IMR-90 (cell line): ENCODE data around the gene ITGAX. TPM values are rescaled to one million over a fixed set of nuclear protein-coding genes. Genes with fewer than 3 reads are reported as not detected.

Source experiments
- ATAC-seq: fragments of 200-7000 bp; cut with Tn5 transposase; 2 replicates; pipeline ENCODE4 v1.9.1; 2020; ENCODE audit warnings: low read depth, mild to moderate bottlenecking, moderate library complexity
- BruUV-seq: library from RNA; stranded (reverse); fragments of 400-500 nt; replicated peaks from 2 replicates; lab custom pipeline; 2021; lab: Mats Ljungman, UMichigan
- CTCF ChIA-PET: fragments of 300-600 bp; formaldehyde crosslinking; extraction: SDS; loops from one replicate; lab custom pipeline; 2021; ENCODE audit warnings: antibody characterized with exemption; lab: Yijun Ruan, JAX
- POLR2A ChIA-PET: fragments of 300-600 bp; sonication (Branson Sonifier 250); formaldehyde crosslinking; loops from one replicate; lab custom pipeline; 2022; ENCODE audit warnings: antibody characterized with exemption; ENCODE audit not compliant: unreplicated experiment; lab: Charles Lee
- DNase-seq: peaks from one replicate; pipeline ENCODE4 v3.0.0; 2013
- H2AFZ ChIP-seq: replicated peaks from 2 replicates; pipeline ENCODE3; 2013; ENCODE audit warnings: low read length, mild to moderate bottlenecking; ENCODE audit not compliant: poor library complexity
- H2AK5ac ChIP-seq: 2 replicates; pipeline ENCODE4 v1.6.1; 2013; ENCODE audit warnings: low read depth, low read length, inconsistent platforms
- H2AK9ac ChIP-seq: replicated peaks from 2 replicates; pipeline ENCODE3; 2013; ENCODE audit warnings: mild to moderate bottlenecking, low read depth, low read length, moderate library complexity; ENCODE audit not compliant: poor library complexity
- H2BK120ac ChIP-seq: 2 replicates; pipeline ENCODE4 v1.6.1; 2013; ENCODE audit warnings: low read depth, low read length, inconsistent platforms
- H2BK15ac ChIP-seq: 3 replicates; pipeline ENCODE4 v1.6.1; 2013; ENCODE audit warnings: low read depth, low read length, inconsistent platforms
- H2BK20ac ChIP-seq: 2 replicates; pipeline ENCODE4 v1.6.1; 2013; ENCODE audit warnings: low read depth, mild to moderate bottlenecking, inconsistent platforms, low read length, moderate library complexity
- H2BK5ac ChIP-seq: 2 replicates; pipeline ENCODE4 v1.6.1; 2013; ENCODE audit warnings: mild to moderate bottlenecking, low read depth, low read length, inconsistent platforms; ENCODE audit not compliant: poor library complexity, severe bottlenecking
- H3K14ac ChIP-seq: replicated peaks from 2 replicates; pipeline ENCODE4 v1.6.1; 2013; ENCODE audit warnings: low read depth, low read length, inconsistent platforms
- H3K18ac ChIP-seq: 2 replicates; pipeline ENCODE4 v1.6.1; 2013; ENCODE audit warnings: low read depth, low read length, control low read depth
- H3K23ac ChIP-seq: 2 replicates; pipeline ENCODE4 v1.6.1; 2013; ENCODE audit warnings: low read depth, low read length, inconsistent platforms
- H3K27ac ChIP-seq: 2 replicates; pipeline ENCODE4 v1.5.1; 2013; ENCODE audit warnings: mild to moderate bottlenecking, control low read depth, low read length; ENCODE audit not compliant: insufficient read depth
- H3K27me3 ChIP-seq: 2 replicates; pipeline ENCODE4 v1.6.1; 2013; ENCODE audit warnings: low read length; ENCODE audit not compliant: control insufficient read depth, insufficient read depth
- H3K36me3 ChIP-seq: 2 replicates; pipeline ENCODE4 v1.6.1; 2013; ENCODE audit warnings: low read length, mixed read lengths; ENCODE audit not compliant: control insufficient read depth, insufficient read depth
- H3K4ac ChIP-seq: 2 replicates; pipeline ENCODE4 v1.6.1; 2013; ENCODE audit warnings: low read depth, low read length, inconsistent platforms
- H3K4me1 ChIP-seq: 2 replicates; pipeline ENCODE4 v1.6.1; 2013; ENCODE audit warnings: low read length, mixed read lengths; ENCODE audit not compliant: control insufficient read depth, insufficient read depth
- H3K4me2 ChIP-seq: 2 replicates; pipeline ENCODE4 v1.6.1; 2013; ENCODE audit warnings: low read depth, mild to moderate bottlenecking, control low read depth, low read length, moderate library complexity
- H3K4me3 ChIP-seq: 2 replicates; pipeline ENCODE4 v1.5.1; 2013; ENCODE audit warnings: low read depth, mild to moderate bottlenecking, control low read depth, low read length, moderate library complexity; ENCODE audit not compliant: insufficient read depth
- H3K56ac ChIP-seq: 2 replicates; pipeline ENCODE4 v1.6.1; 2013; ENCODE audit warnings: low read length, inconsistent platforms; ENCODE audit not compliant: insufficient read depth; ENCODE audit errors: extremely low read depth
- H3K79me1 ChIP-seq, 2 experiments: 2 replicates each; pipeline ENCODE4 v1.6.1; 2013; ENCODE audit warnings: low read length in 2 of 2, inconsistent platforms in 1 of 2, low read depth in 1 of 2
- H3K9ac ChIP-seq: 2 replicates; pipeline ENCODE4 v1.6.1; 2013; ENCODE audit warnings: low read depth, low read length, control low read depth
- H3K9me1 ChIP-seq: 2 replicates; pipeline ENCODE4 v1.6.1; 2013; ENCODE audit warnings: low read length, inconsistent platforms; ENCODE audit not compliant: insufficient read depth
- H3K9me3 ChIP-seq: 2 replicates; pipeline ENCODE4 v1.6.1; 2013; ENCODE audit warnings: low read length; ENCODE audit not compliant: control insufficient read depth, insufficient read depth
- H4K20me1 ChIP-seq: 2 replicates; pipeline ENCODE4 v1.6.1; 2013; ENCODE audit warnings: low read length, inconsistent platforms; ENCODE audit not compliant: insufficient read depth
- H4K5ac ChIP-seq: 2 replicates; pipeline ENCODE4 v1.6.1; 2013; ENCODE audit warnings: mild to moderate bottlenecking, low read depth, low read length, control low read depth
- H4K8ac ChIP-seq, 2 experiments: 2 replicates each; pipeline ENCODE4 v1.6.1; 2013; ENCODE audit warnings: low read depth in 2 of 2, low read length in 2 of 2, control low read depth in 1 of 2, inconsistent platforms in 1 of 2
- H4K91ac ChIP-seq: 2 replicates; pipeline ENCODE4 v1.6.1; 2013; ENCODE audit warnings: low read depth, low read length, inconsistent platforms; ENCODE audit not compliant: insufficient read depth
- POLR2A ChIP-seq: IDR thresholded peaks from 2 replicates; pipeline ENCODE4 v1.6.1; 2012; ENCODE audit warnings: mild to moderate bottlenecking, low read depth, low read length
- RFX5 ChIP-seq: IDR thresholded peaks from 2 replicates; pipeline ENCODE4 v1.8.0; 2012; ENCODE audit warnings: low read depth, mild to moderate bottlenecking, low read length, moderate library complexity
- SMC3 ChIP-seq: fragments of 150-350 bp; IDR thresholded peaks from 2 replicates; pipeline ENCODE4 v1.6.1; 2016; ENCODE audit warnings: low read depth, mild to moderate bottlenecking, antibody characterized with exemption, low read length, moderate library complexity
- WGBS, 2 experiments: methylation state at CpG; one replicate each; pipeline versions ENCODE4 v1.1.5 to v1.1.7; 2013; ENCODE audit warnings: missing lambda C conversion rate in 2 of 2; ENCODE audit not compliant: insufficient read length in 1 of 2; ENCODE audit errors: extremely low coverage in 2 of 2; 5-methylcytosine and 5-hydroxymethylcytosine counted together
- dilution Hi-C: fragments of 300-500 bp; cut with HindIII; formaldehyde crosslinking; loops from one replicate; pipeline ENCODE4 v1.14.3; 2018; ENCODE audit warnings: low sequenced_read_pairs; ENCODE audit not compliant: unreplicated experiment
- in situ Hi-C: fragments of 300-500 bp; cut with MboI; formaldehyde crosslinking; loops from 3 replicates; pipeline ENCODE4 v1.14.3; 2019; ENCODE audit warnings: low sequenced_read_pairs, inconsistent platforms, mixed read lengths
- intact Hi-C: fragments of 100-400 bp; cut with micrococcal nuclease; formaldehyde crosslinking; loops from 2 replicates; pipeline ENCODE4 v1.10.0; 2022
- polyA plus RNA-seq, 3 experiments: library from polyadenylated mRNA; depleted of rRNA; stranded (reverse); fragments of >200 nt; gene quantifications; 2 replicates each; pipeline ENCODE4 v1.2.3, GENCODE V29; 2012; ENCODE audit warnings: low replicate concordance in 1 of 3
- total RNA-seq: library from RNA; depleted of rRNA; stranded (reverse); fragments of >200 nt; gene quantifications from 2 replicates; pipeline ENCODE4 v1.2.3, GENCODE V29; 2012

ITGAX gene
- total and polyA plus RNA-seq, 2 of the 4 experiments (the other 2 are of a cell fraction) = 0.09 to 0.18 TPM

DNA sequence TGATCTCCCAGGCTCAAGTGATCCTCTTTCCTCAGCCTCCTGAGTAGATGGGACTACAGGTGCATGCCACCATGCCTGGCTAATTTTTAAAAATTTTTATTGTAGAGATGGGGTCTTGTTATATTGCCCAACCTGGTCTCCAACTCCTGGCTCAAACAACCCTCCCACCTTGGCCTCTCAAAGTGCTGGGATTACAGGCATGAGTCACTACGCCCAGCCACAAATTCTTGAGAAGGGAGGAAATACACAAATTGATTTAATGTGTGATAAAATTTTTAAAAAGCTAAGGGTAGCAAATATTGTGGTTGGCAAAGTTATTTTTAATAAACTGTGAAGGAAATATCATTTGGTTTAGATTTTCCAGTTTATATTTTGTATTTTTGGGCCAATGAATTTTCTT lies 47.7 kb downstream of the ITGAX start:
- Histone ChIP-seq H3K36me3 (no peaks in the 10 kb centered on the region), H3K79me1 (no peaks in the 10 kb centered on the region), H4K8ac (no peak overlapping the region), H4K5ac (no peak overlapping the region), H3K18ac (no peak overlapping the region), H3K23ac (no peak overlapping the region), H3K9ac (no peak overlapping the region), H2AFZ (no peak overlapping the region), H3K4ac (no peak overlapping the region), H3K27me3 (peaks cover 3% of the 10 kb centered on the region), H3K9me1 (no peaks in the 10 kb centered on the region), H3K14ac (no peak overlapping the region), H4K20me1 (no peaks in the 10 kb centered on the region), H3K9me3 (no peaks in the 10 kb centered on the region; the same call in 1 of the 2 replicates), H2BK20ac (no peak overlapping the region), H4K91ac (no peak overlapping the region), H3K4me3 (no peak overlapping the region), H3K27ac (no peak overlapping the region), H3K4me2 (no peak overlapping the region), H2BK5ac (no peak overlapping the region), H2BK15ac (no peak overlapping the region), H3K56ac (no peak overlapping the region), H2BK120ac (no peak overlapping the region), H3K4me1 (no peaks in the 10 kb centered on the region), H2AK9ac (no peak overlapping the region), H2AK5ac (no peak overlapping the region)
- no peak for TF ChIP-seq POLR2A
- no peak for TF ChIP-seq SMC3
- TF ChIP-seq RFX5 = no peak
- BruUV-seq = no TSS peak
- ChIA-PET CTCF (no interaction called here), POLR2A (no interaction called here)
- in situ Hi-C loops (no loop called here), dilution Hi-C loops (no loop called here), intact Hi-C loops (no loop called here)
- no CpG with 5 or more reads among the region's 1 CpG for WGBS, 2 experiments
- DNase-seq (no peak), ATAC-seq (no peak)
